Astrocyte of the spinal cord (primary cell): Measurements from ENCODE around the gene TBCE.
A peak's percentile ranks its signal among the peaks of the same experiment; 100 is the strongest.

ENCODE experiments used
- DNase-seq: peaks from one replicate; pipeline ENCODE4 v3.0.0; 2011; ENCODE audit warnings: low read depth, low spot score
- H3K4me3 ChIP-seq: 2 replicates; pipeline ENCODE4 v1.5.1; 2011; ENCODE audit warnings: low read depth, mild to moderate bottlenecking, low read length, moderate library complexity
- in situ Hi-C: cut with HindIII; loops from 2 replicates; pipeline ENCODE4 v1.10.0; 2017; ENCODE audit warnings: low sequenced_read_pairs
- TF ChIP-seq, protein P1 (sequence below): IDR thresholded peaks from 2 replicates; pipeline ENCODE4 v1.5.1; 2012; ENCODE audit warnings: low read depth, mild to moderate bottlenecking, low read length, inconsistent platforms

The TBCE gene

GRCh38 chr1:235401251-235401650 lies 34.0 kb downstream of the TBCE start:
- in situ Hi-C loops = no loop called here
- peak; percentile 30 for DNase-seq
- no peak overlapping the region for H3K4me3 ChIP-seq
- TF ChIP-seq, protein P1, sequence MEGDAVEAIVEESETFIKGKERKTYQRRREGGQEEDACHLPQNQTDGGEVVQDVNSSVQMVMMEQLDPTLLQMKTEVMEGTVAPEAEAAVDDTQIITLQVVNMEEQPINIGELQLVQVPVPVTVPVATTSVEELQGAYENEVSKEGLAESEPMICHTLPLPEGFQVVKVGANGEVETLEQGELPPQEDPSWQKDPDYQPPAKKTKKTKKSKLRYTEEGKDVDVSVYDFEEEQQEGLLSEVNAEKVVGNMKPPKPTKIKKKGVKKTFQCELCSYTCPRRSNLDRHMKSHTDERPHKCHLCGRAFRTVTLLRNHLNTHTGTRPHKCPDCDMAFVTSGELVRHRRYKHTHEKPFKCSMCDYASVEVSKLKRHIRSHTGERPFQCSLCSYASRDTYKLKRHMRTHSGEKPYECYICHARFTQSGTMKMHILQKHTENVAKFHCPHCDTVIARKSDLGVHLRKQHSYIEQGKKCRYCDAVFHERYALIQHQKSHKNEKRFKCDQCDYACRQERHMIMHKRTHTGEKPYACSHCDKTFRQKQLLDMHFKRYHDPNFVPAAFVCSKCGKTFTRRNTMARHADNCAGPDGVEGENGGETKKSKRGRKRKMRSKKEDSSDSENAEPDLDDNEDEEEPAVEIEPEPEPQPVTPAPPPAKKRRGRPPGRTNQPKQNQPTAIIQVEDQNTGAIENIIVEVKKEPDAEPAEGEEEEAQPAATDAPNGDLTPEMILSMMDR = no peak

GRCh38 chr1:235402457-235403200 lies 35.4 kb downstream of the TBCE start:
- DNase-seq = no peak
- in situ Hi-C loops = no loop called here
- H3K4me3 ChIP-seq = no peak overlapping the region
- TF ChIP-seq, protein P1 = no peak

DNA sequence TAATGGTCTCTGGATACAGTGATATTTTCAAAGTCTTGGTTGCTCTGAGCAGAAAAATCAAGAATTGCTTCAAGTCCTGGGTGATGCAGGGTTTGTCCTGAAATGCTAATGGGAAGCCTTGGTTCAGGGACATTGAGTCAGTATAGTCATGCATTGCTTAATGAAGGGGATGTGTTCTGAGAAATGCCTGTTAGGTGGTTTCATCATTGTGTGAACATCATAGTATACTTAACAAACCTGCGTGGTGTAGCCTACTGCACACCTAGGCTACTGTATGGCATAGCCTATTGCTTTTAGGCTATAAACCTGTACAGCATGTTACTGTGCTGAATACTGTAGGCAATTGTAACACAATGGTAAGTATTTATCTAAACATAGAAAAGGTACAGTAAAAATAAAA lies 36.4 kb downstream of the TBCE start:
- no peak for DNase-seq
- TF ChIP-seq, protein P1 = no peak
- in situ Hi-C loops = no loop called here
- H3K4me3 ChIP-seq = no peak overlapping the region

- TF ChIP-seq, protein P1 = no peak
- no peak for DNase-seq
- in situ Hi-C loops = no loop called here
- no peak overlapping the region for H3K4me3 ChIP-seq
Measured at GRCh38 chr1:235404190-235404589, 37.0 kb downstream of the TBCE start.

GRCh38 chr1:235407419-235407818 lies 40.2 kb downstream of the TBCE start:
- no peak overlapping the region for H3K4me3 ChIP-seq
- no peak for DNase-seq
- in situ Hi-C loops = no loop called here
- TF ChIP-seq, protein P1 = no peak

GRCh38 chr1:235408503-235408960 lies 41.3 kb downstream of the TBCE start:
- DNase-seq = no peak
- in situ Hi-C loops = no loop called here
- TF ChIP-seq, protein P1 = no peak

More at GRCh38 chr1:235408503-235408960, 41.3 kb downstream of the TBCE start:
- no peak overlapping the region for H3K4me3 ChIP-seq
